Head of caudate nucleus (tissue), 42 donors: ENCODE results near the gene STIM2.

Experiments used
- DNase-seq, 42 donors: peaks; one replicate each; pipeline versions ENCODE4 v3.0.0 to v3.0.0-alpha.2; 2020 to 2021; ENCODE audit warnings: mixed read lengths in 7 of 42
- intact Hi-C: fragments of 100-400 bp; cut with DNase I; formaldehyde crosslinking; loops from one replicate; pipeline ENCODE4 v1.15.0; 2022

STIM2 gene

GRCh38 chr4:27048429-27049238 is 188.0 kb downstream of the STIM2 start:
- peak in 3 of 42 donors; percentile 20 to 59 (median 27) for DNase-seq
- intact Hi-C loops = no loop called here

DNA sequence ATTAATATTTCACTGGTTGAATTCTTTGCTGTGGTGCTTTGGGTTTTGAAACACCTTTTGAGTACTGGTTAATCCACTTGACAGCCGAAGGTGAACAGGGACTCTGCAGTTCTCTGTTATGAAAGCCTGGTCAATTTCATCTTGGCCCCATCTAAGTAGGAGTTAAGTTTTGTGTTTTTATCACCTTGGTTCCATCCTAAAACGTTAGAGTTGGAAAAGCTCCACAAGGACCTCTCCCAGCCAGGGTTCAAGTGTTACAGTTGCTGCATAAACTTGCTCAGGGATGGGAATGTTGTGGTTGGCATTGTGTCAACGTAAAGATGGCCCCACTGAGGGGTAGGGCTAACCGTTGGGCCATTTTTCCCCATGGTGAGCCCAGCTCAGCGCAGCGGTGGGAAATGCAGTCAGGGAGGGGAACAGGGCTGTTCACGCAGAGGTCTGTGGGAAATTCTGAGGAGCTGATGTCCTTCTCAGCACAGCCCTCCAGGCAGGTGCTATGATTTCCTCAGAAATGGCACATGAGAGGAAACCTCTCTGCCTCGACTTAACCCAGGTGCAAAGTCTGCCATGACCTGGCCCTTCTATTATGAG is 188.7 kb downstream of the STIM2 start:
- intact Hi-C loops = no loop called here
- no peak for DNase-seq

- intact Hi-C loops = no loop called here
- DNase-seq = no peak
Observed at GRCh38 chr4:27050731-27051130, 190.1 kb downstream of the STIM2 start.

GRCh38 chr4:27055221-27055760 is 194.7 kb downstream of the STIM2 start:
- intact Hi-C loops = no loop called here
- DNase-seq = peak in 1 of 42 donors; percentile 19

DNA sequence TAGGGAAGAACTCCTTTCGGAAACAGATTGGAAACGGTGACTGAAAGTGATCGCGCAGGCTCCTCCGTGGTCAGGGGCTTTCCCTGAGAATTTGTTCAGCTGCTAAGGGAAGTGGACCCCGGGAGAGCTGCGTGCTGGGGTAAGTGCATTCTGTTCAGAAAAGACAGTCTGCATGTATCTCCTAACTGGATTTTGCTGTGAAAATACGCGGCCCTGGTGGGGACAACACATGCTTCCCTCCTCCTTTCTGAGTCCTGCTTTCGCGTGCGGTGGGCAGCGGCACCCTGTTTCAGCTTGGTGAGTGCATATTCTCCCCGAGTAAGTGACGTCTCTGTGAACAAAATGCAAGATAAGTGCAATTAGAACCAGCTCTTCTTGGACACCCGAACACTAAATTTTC is 195.6 kb downstream of the STIM2 start:
- no peak for DNase-seq
- intact Hi-C loops = no loop called here

DNA sequence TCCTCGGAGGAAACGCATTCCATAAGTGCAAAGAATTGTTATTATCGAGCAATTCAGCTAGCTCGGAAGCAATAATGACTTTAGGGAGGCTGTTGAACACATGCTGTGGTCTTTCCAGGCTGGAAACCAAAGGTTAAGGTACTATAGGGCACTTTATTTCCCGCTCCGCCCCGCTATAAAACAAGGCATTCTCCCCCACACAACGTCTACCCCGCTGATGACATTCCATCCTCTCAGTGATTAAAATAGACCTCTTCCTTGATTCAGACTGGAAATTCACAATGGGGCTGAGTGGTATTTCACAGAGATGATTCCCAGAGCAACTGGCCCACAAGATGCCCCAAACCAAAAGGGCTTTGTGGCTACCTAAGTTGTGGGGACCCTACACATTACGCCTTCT is 196.4 kb downstream of the STIM2 start:
- intact Hi-C loops = no loop called here

GRCh38 chr4:27057662-27058061 is 197.0 kb downstream of the STIM2 start:
- intact Hi-C loops = no loop called here
- no peak for DNase-seq

More for the DNA sequence above, 196.4 kb downstream of the STIM2 start:
- no peak for DNase-seq

- intact Hi-C loops = no loop called here
- DNase-seq = no peak
Observed at GRCh38 chr4:27058819-27059406, 198.3 kb downstream of the STIM2 start.

DNA sequence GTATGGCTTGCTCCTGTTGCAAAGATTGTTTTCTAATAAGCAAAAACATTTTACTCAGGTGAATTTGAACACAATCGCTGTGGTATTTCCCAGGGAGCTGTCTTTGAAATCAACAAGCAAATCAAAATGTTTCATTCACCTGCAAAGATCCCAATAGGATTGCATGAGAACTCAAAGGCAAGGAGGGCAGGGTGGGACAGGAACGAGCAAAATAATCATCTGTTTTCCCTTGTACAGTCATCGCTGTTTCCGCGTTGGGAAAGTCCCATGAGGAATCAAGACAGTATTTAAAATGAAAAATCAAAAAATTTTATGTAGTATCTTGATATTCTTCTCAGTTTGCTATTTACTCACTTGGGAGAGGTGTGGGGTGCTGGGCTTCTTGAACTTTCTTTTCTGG is 198.8 kb downstream of the STIM2 start:
- intact Hi-C loops = no loop called here
- no peak for DNase-seq

DNA sequence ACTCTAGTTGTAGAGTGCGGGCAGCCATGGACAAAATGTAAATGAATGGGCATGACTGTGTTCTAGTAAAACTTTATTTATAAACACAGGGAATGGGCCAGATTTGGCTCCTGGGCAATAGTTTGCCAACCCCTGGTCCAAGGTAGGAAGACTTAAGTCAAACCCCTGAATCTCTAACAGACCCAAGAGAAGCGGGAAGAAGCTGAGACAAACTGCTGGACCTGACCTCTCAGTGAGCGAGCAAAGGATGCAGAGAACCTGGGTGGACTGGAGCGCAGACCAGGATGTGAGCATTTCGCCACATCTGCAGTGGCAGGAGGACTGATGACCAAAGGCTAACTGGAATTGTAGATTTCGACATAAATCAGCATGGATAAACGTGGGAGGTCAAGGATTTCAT is 201.6 kb downstream of the STIM2 start:
- intact Hi-C loops = no loop called here
- peak in 1 of 42 donors; percentile 12 for DNase-seq

DNA sequence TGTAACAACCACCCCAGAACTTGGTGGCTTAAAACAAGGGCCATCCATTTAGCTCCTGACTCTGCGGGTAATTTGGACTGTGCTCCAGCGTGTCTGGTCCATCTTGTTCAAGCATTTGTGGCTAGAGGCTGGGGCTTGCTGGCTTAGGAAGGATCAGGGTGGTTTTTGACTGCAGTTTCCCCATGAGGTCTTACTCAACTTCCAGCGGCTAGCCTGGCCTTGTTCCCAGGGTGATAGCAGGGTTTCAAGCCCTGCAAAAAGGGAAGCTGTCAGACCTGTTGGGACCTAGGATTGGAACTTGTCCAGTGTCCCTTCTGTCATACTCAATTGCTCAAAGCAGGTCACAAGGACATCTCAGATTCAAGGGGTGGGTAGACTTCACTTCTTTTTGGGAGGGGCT is 205.9 kb downstream of the STIM2 start:
- DNase-seq = peak in 7 of 42 donors; percentile 23 to 49 (median 28)
- intact Hi-C loops = no loop called here

DNA sequence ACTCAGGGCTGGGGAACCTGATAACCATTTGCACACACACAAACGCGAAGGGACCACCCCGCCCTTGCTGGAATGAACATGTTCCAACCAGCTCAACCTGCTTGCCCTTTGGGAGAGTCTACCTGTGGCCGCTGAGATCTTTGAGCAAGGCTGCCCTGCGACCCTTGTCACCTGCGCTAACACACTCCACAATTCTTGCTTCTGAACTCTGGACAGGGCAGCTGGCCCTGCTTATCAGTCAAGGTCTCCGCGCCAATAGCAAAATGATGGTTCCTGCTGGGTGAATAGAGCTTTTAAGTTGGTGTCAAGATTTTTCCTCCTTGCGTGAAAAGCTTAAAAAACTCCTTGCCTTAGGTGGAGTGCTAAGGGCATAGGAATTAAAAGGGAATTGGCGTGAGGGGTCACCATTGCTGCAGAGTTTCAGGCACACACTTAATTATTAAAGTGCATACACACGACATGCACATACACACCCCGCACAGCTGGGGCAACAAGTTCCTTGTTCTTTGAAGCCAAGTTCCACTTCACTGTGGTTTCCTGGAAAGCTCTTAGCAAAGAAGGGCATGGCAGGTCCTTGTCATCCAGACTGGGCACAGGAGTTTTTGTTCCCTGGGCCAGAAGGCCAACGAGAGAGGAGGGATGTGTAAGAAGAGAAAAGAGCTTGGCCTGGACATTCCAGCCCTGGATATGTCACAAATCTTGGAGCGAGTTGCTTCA is 207.7 kb downstream of the STIM2 start:
- DNase-seq = peak in 3 of 42 donors; percentile 9 to 33 (median 27)
- intact Hi-C loops = no loop called here
